GM12865 (cell line): Measurements from ENCODE around the gene CNN2.
"Not testable (repeated sequence)": the region's sequence is repeated elsewhere in the genome, so short reads cannot be mapped to it uniquely, and the experiment has no call there.

Experiments used
- DNase-seq: peaks from one replicate; pipeline ENCODE4 v3.0.0; 2010; ENCODE audit warnings: low read depth
- H3K4me3 ChIP-seq: 2 replicates; pipeline ENCODE4 v1.5.1; 2011; ENCODE audit warnings: mild to moderate bottlenecking, low read depth, low read length, control low read depth
- TF ChIP-seq, protein P1 (sequence below): IDR thresholded peaks from 2 replicates; pipeline ENCODE4 v1.5.1; 2011; ENCODE audit warnings: low read length, control low read depth, low read depth, inconsistent platforms; ENCODE audit not compliant: insufficient read depth; ENCODE audit errors: missing control alignments

Gene CNN2

GRCh38 chr19:1019980-1020867 lies 6.2 kb upstream of the CNN2 start:
- TF ChIP-seq, protein P1, sequence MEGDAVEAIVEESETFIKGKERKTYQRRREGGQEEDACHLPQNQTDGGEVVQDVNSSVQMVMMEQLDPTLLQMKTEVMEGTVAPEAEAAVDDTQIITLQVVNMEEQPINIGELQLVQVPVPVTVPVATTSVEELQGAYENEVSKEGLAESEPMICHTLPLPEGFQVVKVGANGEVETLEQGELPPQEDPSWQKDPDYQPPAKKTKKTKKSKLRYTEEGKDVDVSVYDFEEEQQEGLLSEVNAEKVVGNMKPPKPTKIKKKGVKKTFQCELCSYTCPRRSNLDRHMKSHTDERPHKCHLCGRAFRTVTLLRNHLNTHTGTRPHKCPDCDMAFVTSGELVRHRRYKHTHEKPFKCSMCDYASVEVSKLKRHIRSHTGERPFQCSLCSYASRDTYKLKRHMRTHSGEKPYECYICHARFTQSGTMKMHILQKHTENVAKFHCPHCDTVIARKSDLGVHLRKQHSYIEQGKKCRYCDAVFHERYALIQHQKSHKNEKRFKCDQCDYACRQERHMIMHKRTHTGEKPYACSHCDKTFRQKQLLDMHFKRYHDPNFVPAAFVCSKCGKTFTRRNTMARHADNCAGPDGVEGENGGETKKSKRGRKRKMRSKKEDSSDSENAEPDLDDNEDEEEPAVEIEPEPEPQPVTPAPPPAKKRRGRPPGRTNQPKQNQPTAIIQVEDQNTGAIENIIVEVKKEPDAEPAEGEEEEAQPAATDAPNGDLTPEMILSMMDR: no peak
- peak overlapping the region; percentile 68 for H3K4me3 ChIP-seq
- DNase-seq: peak; percentile 39

DNA sequence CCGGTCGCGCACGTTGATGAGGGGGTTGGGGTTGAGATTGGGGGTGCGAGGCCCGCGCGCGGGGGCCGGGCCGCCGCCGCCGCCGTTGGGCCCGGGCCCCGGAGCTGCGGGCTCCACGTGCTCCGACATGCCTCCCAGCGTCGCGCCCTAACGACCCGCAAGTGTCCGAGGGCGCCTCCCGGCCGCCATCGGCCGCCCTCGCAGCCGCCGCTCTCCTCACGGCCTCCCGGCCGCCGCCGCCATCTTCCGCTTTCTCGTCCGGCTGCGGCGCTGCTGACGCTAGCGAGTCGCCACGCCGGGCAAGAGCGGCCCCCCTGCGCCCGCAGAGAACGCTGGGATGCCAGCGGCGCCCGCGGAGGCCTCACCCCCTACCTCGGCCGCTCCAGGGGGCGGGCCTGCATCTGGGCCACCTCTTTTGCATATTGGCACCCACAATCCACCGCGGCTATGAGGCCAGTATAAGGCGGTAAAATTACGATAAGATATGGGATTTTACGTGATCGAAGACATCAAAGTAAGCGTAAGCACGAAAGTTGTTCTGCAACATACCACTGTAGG lies 5.5 kb upstream of the CNN2 start, which contains the start of gene TMEM259:
Gene TMEM259, minus strand, starts transcription at position 256 of the 558 bp plus-strand sequence. Its CDS starts 127 bp downstream, at position 129.
- TF ChIP-seq, protein P1: no peak
- peak; percentile 99 for DNase-seq
- H3K4me3 ChIP-seq: peak within 1 kb of the TSS; percentile 68

- not testable (repeated sequence) for DNase-seq, H3K4me3 ChIP-seq
Measured at GRCh38 chr19:1023883-1024188, 2.6 kb upstream of the CNN2 start.

GRCh38 chr19:1025080-1025479 lies 1.3 kb upstream of the CNN2 start:
- H3K4me3 ChIP-seq: not testable (repeated sequence)
- DNase-seq: peak; percentile 42

DNA sequence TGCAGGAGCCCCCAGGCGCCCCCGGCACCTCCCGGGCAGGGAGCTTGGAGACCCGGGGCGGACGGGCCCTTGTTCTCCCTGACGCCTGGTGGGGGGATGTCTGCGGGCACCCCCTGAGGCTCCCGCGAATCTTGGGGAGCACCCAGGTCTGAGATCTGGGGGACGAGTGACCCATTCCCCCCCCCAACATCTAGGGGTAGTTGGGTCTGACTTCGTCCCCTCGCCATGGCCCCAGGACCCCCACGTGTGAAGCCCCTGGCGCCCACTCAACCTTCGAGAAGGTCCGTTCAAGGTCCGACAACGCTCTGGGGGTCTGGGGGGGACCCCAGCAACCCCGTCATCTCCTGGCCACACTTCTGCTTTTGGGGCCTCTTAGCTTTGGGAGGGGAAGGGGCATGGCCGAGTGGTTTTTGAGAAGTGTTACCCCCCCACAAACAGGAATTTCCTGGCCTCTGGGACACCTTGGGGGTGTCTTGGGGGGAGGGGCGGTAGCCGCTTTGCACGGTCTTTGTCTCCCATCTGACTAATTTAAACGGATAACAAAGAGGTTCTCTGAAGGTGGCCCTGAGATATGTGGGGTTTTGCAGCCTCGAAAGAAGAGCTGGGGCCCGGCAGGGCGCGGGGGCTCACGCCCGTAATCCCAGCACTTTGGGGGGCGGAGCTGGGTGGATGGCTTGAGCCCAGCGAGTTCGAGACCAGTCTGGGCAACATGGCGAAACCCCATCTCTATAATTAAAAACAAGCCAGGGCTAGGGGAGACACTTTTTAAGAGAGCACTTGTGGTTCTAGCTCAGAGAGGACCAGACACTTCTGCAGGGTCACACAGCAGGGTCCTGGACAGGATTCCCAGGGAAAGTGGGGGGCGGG lies 608 bp downstream of the CNN2 start:
- TF ChIP-seq, protein P1: no peak
- DNase-seq: peak; percentile 52
- peak overlapping the region; percentile 100 for H3K4me3 ChIP-seq

- H3K4me3 ChIP-seq: peak overlapping the region; percentile 100
- DNase-seq: no peak
- TF ChIP-seq, protein P1: no peak
Measured at GRCh38 chr19:1027650-1028061, 1.2 kb downstream of the CNN2 start.

- DNase-seq: peak; percentile 86
- TF ChIP-seq, protein P1: no peak
- H3K4me3 ChIP-seq: peak overlapping the region; percentile 100
Measured at GRCh38 chr19:1028062-1028926, 1.9 kb downstream of the CNN2 start.
